NCI-H2196 treated with DMSO at 0.1 percent for 48 hours (cell line): ENCODE data around the gene MUC13.
A peak's percentile ranks its signal among the peaks of the same experiment; 100 is the strongest.

Source experiments
- DNase-seq: peaks from one replicate; lab custom pipeline; 2025; ENCODE audit not compliant: unreplicated experiment; lab: John Stamatoyannopoulos, UW

MUC13 gene

DNA sequence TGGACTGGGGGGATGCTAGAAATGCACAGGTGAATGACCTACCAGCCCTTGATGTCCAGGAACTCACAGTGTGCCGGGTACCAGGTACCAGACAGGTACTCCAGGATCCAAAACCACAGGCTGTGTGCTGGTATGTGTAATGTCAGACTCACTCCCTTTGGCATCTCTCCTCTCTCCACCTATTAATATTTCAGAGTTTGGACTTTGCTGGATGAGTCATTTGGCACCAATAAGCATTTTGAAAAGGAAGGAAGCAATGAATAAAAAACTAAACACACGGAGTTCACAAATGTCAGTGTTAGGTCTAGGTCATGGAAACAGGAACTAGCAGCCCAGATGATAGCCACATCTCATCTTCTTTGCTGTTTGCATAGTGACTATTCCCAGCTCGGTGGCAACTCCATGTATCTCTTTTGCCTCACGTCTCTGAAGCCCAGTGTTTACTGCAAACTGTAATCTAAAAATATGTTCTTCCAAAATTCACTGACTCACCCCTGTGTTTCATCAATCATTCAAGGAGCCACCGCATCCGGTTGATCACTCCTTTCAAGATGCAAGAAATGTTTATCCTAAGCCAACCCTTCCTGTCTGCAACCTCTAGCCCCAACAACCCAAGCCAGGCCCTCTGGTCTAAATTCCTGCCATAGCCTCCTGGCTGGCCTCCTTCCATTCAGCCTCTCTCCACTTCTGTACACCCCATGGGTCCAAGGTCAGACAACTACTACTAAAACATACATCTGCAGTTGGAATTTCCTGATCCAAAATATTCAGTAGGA lies 55.8 kb downstream of the MUC13 start:
- DNase-seq = peak; percentile 17

DNA sequence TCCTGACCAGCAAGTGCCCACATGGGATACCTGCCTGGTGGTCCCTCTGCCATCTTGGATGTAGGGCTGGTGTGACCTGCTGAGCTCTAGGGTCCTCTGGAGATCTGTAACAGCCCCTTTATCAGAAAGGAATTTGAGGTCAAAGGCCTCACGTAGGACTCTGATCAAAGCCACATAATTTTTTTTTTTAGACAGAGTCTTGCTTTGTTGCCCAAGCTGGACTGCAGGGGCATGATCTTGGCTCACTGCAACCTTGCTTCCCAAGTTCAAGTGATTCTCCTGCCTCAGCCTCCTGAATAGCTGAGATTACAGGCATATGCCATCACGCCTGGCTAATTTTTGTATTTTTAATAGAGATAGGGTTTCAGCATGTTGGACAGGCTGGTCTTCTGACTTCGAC lies 56.9 kb downstream of the MUC13 start:
- no peak for DNase-seq

DNA sequence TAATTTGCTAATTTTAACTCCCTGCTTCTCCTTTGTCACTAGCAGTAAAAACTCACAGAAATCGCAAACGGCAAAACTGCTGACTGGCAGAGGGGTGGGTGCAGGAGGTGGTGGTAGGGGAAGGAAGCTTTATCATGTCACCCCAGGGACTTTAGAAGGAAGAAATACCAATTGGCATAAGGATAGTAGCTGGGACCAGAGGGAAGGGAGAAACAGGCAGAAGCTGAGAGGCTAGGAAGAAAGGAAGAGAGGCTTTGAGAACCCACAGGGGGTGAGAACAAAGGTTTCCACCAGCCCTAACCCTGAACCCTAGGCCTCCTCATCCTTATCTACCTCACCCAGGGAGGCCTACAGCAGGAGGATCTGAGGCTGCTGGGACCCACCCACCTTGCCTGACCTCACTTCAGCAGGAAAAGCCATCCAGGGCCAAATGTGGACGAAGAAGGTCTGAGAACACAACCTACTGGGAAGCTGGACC lies 58.1 kb downstream of the MUC13 start:
- DNase-seq = no peak

DNA sequence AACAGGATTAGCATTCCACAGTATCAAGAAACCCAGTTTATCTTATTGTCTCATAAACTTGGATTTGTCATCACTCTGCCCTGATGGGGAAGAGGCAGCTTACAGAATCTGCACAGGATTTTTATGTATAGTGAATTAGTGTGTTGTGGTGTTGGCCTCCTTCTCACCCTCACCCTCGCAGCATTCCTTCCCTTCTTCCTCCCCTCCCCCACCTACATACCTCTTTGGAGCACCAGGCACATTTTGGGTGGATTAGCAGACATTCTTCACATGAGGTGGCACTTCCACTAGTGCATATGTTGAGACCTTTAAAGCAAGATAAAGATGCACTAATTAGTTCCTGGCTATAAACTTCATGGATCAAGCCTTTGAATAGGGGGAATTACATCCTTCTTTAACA lies 61.3 kb downstream of the MUC13 start:
- DNase-seq = no peak

DNA sequence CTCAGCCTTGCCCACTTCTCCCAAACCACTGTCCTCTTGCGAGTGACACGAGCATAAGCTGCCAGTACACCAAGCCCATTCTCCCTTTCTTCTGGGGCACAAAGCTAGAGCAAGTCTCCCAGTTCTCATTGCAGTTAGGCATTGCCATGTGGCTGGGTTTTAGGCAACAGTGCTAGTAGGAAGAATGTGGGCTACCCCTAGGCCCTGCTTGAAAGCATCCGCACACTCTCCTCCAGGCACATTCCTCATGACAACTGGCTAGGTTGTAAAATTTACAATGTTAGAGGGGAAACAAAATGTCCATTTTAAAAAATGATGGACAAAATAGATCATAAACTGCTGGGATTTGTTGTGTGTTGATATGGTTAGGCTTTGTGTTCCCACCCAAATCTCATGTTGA lies 67.0 kb downstream of the MUC13 start:
- no peak for DNase-seq

DNA sequence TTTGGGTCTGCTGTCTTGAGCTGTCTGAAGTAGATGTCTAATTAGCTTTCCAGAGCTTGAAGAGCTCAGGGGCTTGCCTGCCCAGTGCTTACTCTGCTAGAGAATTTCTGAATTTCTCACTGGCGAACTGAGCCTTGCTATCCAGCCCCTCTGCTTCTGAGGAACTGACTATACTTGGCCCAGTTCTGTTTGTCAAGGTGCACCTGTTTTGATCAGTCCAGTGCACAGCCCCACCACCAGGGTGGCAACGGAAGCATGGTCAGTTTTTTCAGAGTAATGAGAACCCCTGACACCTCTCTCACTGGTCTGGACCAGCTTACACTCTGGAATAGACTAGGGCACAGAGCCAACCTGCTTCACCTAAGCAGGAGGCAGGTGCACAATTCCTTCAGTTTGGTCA lies 72.5 kb downstream of the MUC13 start:
- DNase-seq = no peak

DNA sequence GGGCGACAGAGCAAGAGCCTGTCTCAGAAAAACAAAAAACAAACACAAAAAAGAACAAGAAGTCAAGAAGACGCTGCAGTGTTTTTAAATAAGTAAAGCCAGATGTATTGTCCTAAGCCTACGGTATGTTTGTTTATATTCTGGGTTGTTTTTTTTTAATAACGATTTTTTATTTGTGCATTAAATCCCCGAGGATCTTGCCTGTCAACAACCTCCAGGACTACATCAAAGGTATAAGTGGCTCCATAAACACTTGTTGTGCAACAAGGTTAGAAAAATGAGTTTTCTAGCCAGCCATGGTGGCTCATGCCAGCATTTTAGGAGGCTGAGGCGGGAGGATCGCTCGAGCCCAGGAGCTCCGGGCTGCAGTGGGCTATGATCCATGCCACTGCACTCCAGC lies 73.5 kb downstream of the MUC13 start:
- DNase-seq = no peak

DNA sequence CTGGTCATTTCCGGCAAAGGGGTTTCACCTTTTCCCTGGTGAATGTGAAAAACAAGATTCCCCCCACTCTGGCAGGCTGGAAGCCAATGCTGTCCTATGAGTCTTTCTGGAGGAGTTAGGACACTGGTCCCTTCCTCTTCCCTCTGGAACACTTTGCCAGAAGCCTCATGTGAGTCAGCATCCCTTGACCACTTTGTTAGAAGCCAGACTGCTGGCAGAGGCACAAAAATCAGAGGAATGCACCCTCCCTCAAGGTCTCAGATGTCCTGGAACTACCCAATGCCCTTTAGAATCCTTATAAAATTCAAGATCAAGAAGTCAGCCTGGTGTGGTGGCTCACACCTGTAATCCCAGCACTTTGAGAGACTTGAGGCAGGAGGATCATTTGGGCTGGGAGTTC lies 74.0 kb downstream of the MUC13 start:
- no peak for DNase-seq

DNA sequence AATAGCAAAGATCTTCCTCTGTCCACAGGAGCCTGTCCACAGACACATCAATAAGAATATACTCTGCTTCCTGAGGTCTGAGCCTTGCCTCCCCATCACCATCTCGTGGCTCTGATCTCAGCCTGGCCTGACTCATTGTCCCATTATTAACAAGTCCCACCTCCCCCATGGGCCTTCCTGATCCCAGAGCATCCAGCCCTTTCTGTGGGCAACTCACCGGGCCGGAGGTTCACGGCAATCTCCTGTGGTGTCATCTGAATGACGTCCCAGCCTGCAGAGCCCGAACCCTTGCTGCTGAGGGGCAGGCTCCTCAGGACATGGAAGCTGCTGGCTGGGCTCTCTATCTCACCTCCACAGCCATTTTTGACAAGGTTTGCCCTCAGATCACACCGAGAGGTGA lies 75.5 kb downstream of the MUC13 start:
- DNase-seq = no peak

DNA sequence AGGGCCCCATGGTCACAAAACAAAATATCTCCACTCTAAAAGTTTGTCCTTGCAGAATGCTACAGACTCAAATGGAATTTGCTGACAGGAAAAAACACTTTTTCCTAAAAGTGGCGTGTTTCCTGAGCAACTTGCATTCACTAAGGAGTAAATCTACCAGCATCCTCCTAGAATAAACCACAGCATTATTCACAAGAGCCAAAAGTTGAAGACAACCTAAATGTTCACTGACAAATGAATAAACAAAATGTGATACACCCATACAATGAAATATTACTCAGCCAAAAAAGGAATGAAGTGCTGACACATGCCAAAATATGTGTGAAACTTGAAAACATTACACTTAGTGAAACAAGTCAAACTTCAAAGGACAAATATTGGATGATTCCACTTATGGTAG lies 76.3 kb downstream of the MUC13 start:
- DNase-seq = no peak

DNA sequence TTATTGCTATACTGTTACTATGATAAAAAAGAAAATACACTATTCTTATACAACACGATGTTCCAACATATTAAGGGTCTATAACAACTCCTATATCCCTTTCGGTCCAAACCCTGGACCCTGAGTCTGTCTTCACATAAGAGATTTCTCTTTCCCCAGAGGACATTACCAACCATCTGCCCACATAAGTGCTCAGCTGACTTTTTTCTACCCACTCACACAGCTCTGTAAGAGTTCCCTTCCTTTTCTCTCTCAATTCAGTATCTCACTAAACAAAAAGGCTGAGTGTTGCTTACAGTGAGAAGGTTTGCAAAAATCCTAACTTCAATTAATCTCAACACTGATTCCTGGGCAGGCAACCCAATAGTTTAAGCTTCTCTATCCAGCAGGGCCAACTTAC lies 77.9 kb downstream of the MUC13 start:
- no peak for DNase-seq
